ENCODE results near the gene SLC9A9.

The SLC9A9 gene

GRCh38 chr3:143548393-143548792 is 299.9 kb downstream of the SLC9A9 start:
- no peak overlapping the region for H3K9ac ChIP-seq (ENCODE audit: low read depth, low read length)
- H2AFZ ChIP-seq (ENCODE audit: low read depth, low read length) = no peak overlapping the region
- no peak for DNase-seq
- no peak overlapping the region for H3K4me2 ChIP-seq (ENCODE audit: insufficient read depth, low read length)
- no peak for ATAC-seq (ENCODE audit: insufficient read depth, low read depth)
- peaks cover 10% of the 10 kb centered on the region for H3K4me1 ChIP-seq (ENCODE audit: insufficient read depth, low read length)
- H3K27me3 ChIP-seq (ENCODE audit: insufficient read depth, low read length, poor library complexity) = no peaks in the 10 kb centered on the region
- no peak overlapping the region for H3K4me3 ChIP-seq (ENCODE audit: low read depth in 1 of 2, low read length in 2 of 2)
- TF ChIP-seq EZH2 (IDR thresholded peaks at IDR 0.05; ENCODE audit: borderline replicate concordance, low read depth, low read length, severe bottlenecking) (no peak), CTCF (IDR thresholded peaks at IDR 0.05; ENCODE audit: borderline replicate concordance, extremely low read depth, low read length, poor library complexity, severe bottlenecking) (no peak)
- no peaks in the 10 kb centered on the region for H3K9me3 ChIP-seq (ENCODE audit: insufficient read depth, low read length, severe bottlenecking)
- no peaks in the 10 kb centered on the region for H3K36me3 ChIP-seq (ENCODE audit: insufficient read depth, low read length)
- no peaks in the 10 kb centered on the region for H3K79me2 ChIP-seq (ENCODE audit: insufficient read depth, low read length)
- no peaks in the 10 kb centered on the region for H4K20me1 ChIP-seq (ENCODE audit: insufficient read depth, low read length)
- H3K27ac ChIP-seq (ENCODE audit: low read length) = no peak overlapping the region

- H3K27ac ChIP-seq (ENCODE audit: low read length) = no peak overlapping the region
- 0 out of 2 replicates have a peak overlapping the region, but pooled peaks have one; percentile 9 for H2AFZ ChIP-seq (ENCODE audit: low read depth, low read length)
- ATAC-seq (ENCODE audit: insufficient read depth, low read depth) = 0 out of 3 replicates have a peak, but pooled peaks have one; percentile 34
- H3K36me3 ChIP-seq (ENCODE audit: insufficient read depth, low read length) = no peaks in the 10 kb centered on the region
- no peaks in the 10 kb centered on the region for H3K27me3 ChIP-seq (ENCODE audit: insufficient read depth, low read length, poor library complexity)
- H3K79me2 ChIP-seq (ENCODE audit: insufficient read depth, low read length) = no peaks in the 10 kb centered on the region
- H3K4me2 ChIP-seq (ENCODE audit: insufficient read depth, low read length) = no peak overlapping the region
- H3K9ac ChIP-seq (ENCODE audit: low read depth, low read length) = no peak overlapping the region
- DNase-seq = no peak
- no peaks in the 10 kb centered on the region for H3K9me3 ChIP-seq (ENCODE audit: insufficient read depth, low read length, severe bottlenecking)
- H3K4me3 ChIP-seq (ENCODE audit: low read depth in 1 of 2, low read length in 2 of 2) = no peak overlapping the region
- H4K20me1 ChIP-seq (ENCODE audit: insufficient read depth, low read length) = no peaks in the 10 kb centered on the region
- H3K4me1 ChIP-seq (ENCODE audit: insufficient read depth, low read length) = peaks cover 24% of the 10 kb centered on the region
- TF ChIP-seq CTCF (IDR thresholded peaks at IDR 0.05; ENCODE audit: borderline replicate concordance, extremely low read depth, low read length, poor library complexity, severe bottlenecking) (no peak), EZH2 (IDR thresholded peaks at IDR 0.05; ENCODE audit: borderline replicate concordance, low read depth, low read length, severe bottlenecking) (no peak)
Measured at GRCh38 chr3:143538577-143538981, 309.7 kb downstream of the SLC9A9 start.

- H3K4me1 ChIP-seq (ENCODE audit: insufficient read depth, low read length) = peaks cover 24% of the 10 kb centered on the region
- ATAC-seq (ENCODE audit: insufficient read depth, low read depth) (no peak), DNase-seq (no peak)
- no peaks in the 10 kb centered on the region for H4K20me1 ChIP-seq (ENCODE audit: insufficient read depth, low read length)
- TF ChIP-seq CTCF (IDR thresholded peaks at IDR 0.05; ENCODE audit: borderline replicate concordance, extremely low read depth, low read length, poor library complexity, severe bottlenecking) (no peak), EZH2 (IDR thresholded peaks at IDR 0.05; ENCODE audit: borderline replicate concordance, low read depth, low read length, severe bottlenecking) (no peak)
- H3K9me3 ChIP-seq (ENCODE audit: insufficient read depth, low read length, severe bottlenecking) = no peaks in the 10 kb centered on the region
- H3K4me2 ChIP-seq (ENCODE audit: insufficient read depth, low read length) = no peak overlapping the region
- no peaks in the 10 kb centered on the region for H3K36me3 ChIP-seq (ENCODE audit: insufficient read depth, low read length)
- H3K9ac ChIP-seq (ENCODE audit: low read depth, low read length) = no peak overlapping the region
- H2AFZ ChIP-seq (ENCODE audit: low read depth, low read length) = no peak overlapping the region
- H3K27ac ChIP-seq (ENCODE audit: low read length) = no peak overlapping the region
- no peaks in the 10 kb centered on the region for H3K27me3 ChIP-seq (ENCODE audit: insufficient read depth, low read length, poor library complexity)
- H3K79me2 ChIP-seq (ENCODE audit: insufficient read depth, low read length) = no peaks in the 10 kb centered on the region
- H3K4me3 ChIP-seq (ENCODE audit: low read depth in 1 of 2, low read length in 2 of 2) = no peak overlapping the region
Measured at GRCh38 chr3:143538061-143538460, 310.2 kb downstream of the SLC9A9 start.

Measured in DND-41 (cell line).